Measurements from ENCODE around the gene LSAMP. TPM values are rescaled to one million over a fixed set of nuclear protein-coding genes. Genes with fewer than 3 reads are reported as not detected.

Gene LSAMP
- total RNA-seq, 1 donor from 2014 or later, result 0.11 TPM

DNA sequence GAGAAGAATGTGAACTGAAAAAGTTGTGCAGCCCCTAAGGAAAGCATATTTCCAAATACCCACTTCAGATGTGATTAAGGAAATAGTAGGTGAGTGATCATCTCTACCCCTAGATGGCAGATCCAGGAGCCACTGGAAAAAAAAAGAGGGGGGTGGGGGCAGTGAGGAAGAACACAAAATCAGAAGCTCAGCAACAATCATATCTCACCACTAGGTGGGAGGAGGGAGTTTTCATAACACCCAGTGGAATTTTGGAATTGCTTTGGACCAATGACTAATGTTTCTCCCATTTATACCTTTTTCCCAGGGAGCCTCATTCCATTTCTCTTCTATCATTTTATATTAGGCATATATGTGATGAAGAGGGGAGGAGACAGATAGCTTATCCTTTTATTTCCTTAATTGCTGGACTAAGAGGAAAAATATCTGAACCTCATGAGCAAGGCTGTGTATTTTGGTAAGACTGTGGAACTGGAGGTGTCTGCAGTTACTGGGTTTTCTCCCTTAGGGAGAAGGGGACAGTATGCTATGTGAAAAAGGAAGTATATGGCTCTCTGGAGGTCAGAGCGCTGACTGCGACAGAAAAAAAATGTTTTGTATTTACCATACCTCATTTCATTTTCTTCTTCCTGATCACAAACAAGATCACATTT is 458.6 kb downstream of the LSAMP start:
- H3K9me3 ChIP-seq, result no peaks in the 10 kb centered on the region
- no peak overlapping the region for H3K27ac ChIP-seq
- no peak for DNase-seq (ENCODE audit: low spot score in 2 of 2)
- no peaks in the 10 kb centered on the region for H3K27me3 ChIP-seq
- intact Hi-C loops (cut with DNase I), result no loop called here
- H3K36me3 ChIP-seq, result no peaks in the 10 kb centered on the region
- H3K4me3 ChIP-seq, result no peak overlapping the region
- H3K4me1 ChIP-seq, result no peaks in the 10 kb centered on the region
- TF ChIP-seq CTCF (IDR thresholded peaks at IDR 0.05), result no peak

DNA sequence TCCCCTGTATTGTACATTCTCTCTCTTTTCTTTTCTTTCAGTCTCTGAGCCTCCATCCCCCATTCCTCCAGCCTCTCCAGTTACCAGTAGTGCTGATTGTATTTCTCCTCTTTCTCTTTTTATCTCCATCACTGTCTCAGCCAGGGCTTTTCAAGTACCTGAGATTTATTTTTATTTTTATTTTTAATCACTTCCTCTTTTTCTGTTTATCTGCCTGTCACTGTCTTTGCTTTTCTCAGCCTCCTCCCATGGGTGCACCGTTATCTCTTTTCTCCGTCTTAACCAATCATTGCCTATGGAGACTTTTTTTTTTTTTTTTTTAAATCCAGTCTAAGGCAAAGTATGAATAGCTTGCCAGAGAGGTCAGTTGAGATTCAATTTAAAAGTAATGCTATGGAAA is 462.7 kb downstream of the LSAMP start:
- no peaks in the 10 kb centered on the region for H3K9me3 ChIP-seq
- intact Hi-C loops (cut with DNase I), result no loop called here
- DNase-seq (ENCODE audit: low spot score in 2 of 2), result no peak
- no peaks in the 10 kb centered on the region for H3K27me3 ChIP-seq
- H3K36me3 ChIP-seq, result no peaks in the 10 kb centered on the region
- no peak overlapping the region for H3K27ac ChIP-seq
- H3K4me3 ChIP-seq, result no peak overlapping the region
- H3K4me1 ChIP-seq, result no peaks in the 10 kb centered on the region
- no peak for TF ChIP-seq CTCF (IDR thresholded peaks at IDR 0.05)

- DNase-seq (ENCODE audit: low spot score in 2 of 2), result no peak
- Histone ChIP-seq H3K27ac (no peak overlapping the region), H3K9me3 (no peaks in the 10 kb centered on the region), H3K36me3 (no peaks in the 10 kb centered on the region), H3K4me3 (no peak overlapping the region), H3K4me1 (no peaks in the 10 kb centered on the region), H3K27me3 (no peaks in the 10 kb centered on the region)
- intact Hi-C loops (cut with DNase I), result no loop called here
- no peak for TF ChIP-seq CTCF (IDR thresholded peaks at IDR 0.05)
Measured at GRCh38 chr3:115982108-115982507, 463.2 kb downstream of the LSAMP start.

- no peaks in the 10 kb centered on the region for H3K4me1 ChIP-seq
- H3K36me3 ChIP-seq, result no peaks in the 10 kb centered on the region
- no peaks in the 10 kb centered on the region for H3K27me3 ChIP-seq
- intact Hi-C loops (cut with DNase I), result no loop called here
- H3K27ac ChIP-seq, result no peak overlapping the region
- no peaks in the 10 kb centered on the region for H3K9me3 ChIP-seq
- no peak overlapping the region for H3K4me3 ChIP-seq
- no peak for TF ChIP-seq CTCF (IDR thresholded peaks at IDR 0.05)
- DNase-seq (ENCODE audit: low spot score in 2 of 2), result no peak
Measured at GRCh38 chr3:115980709-115981108, 464.6 kb downstream of the LSAMP start.

- no peaks in the 10 kb centered on the region for H3K27me3 ChIP-seq
- TF ChIP-seq CTCF (IDR thresholded peaks at IDR 0.05), result no peak
- no peaks in the 10 kb centered on the region for H3K36me3 ChIP-seq
- no peaks in the 10 kb centered on the region for H3K4me1 ChIP-seq
- intact Hi-C loops (cut with DNase I), result no loop called here
- no peak for DNase-seq (ENCODE audit: low spot score in 2 of 2)
- no peaks in the 10 kb centered on the region for H3K9me3 ChIP-seq
- no peak overlapping the region for H3K27ac ChIP-seq
- H3K4me3 ChIP-seq, result no peak overlapping the region
Measured at GRCh38 chr3:115977866-115978265, 467.4 kb downstream of the LSAMP start.

DNA sequence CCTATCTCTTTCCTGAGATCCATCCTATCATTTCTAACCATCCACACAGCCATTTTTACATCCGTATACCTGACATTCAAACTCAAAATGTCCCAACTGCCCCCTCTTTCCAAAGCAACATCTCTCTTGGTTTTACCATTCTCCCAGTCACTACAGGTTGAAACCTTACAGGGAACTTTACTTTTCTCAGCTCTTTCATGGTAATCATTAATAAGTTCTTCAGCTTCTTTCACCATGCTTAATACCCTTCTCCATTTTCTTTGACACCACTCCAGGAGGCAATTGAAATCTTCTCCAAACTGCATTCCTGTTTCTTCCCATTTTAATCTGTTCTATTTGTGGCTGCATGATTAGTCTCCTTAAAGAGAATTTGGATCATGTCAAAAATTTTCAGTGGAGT is 469.5 kb downstream of the LSAMP start:
- Histone ChIP-seq H3K4me3 (no peak overlapping the region), H3K36me3 (no peaks in the 10 kb centered on the region), H3K27ac (no peak overlapping the region), H3K27me3 (no peaks in the 10 kb centered on the region), H3K9me3 (no peaks in the 10 kb centered on the region), H3K4me1 (no peaks in the 10 kb centered on the region)
- intact Hi-C loops (cut with DNase I), result no loop called here
- no peak for DNase-seq (ENCODE audit: low spot score in 2 of 2)
- no peak for TF ChIP-seq CTCF (IDR thresholded peaks at IDR 0.05)

Data from ascending aorta (tissue), 2 donors.